Measurements from ENCODE around the gene TMEM203.

DNA sequence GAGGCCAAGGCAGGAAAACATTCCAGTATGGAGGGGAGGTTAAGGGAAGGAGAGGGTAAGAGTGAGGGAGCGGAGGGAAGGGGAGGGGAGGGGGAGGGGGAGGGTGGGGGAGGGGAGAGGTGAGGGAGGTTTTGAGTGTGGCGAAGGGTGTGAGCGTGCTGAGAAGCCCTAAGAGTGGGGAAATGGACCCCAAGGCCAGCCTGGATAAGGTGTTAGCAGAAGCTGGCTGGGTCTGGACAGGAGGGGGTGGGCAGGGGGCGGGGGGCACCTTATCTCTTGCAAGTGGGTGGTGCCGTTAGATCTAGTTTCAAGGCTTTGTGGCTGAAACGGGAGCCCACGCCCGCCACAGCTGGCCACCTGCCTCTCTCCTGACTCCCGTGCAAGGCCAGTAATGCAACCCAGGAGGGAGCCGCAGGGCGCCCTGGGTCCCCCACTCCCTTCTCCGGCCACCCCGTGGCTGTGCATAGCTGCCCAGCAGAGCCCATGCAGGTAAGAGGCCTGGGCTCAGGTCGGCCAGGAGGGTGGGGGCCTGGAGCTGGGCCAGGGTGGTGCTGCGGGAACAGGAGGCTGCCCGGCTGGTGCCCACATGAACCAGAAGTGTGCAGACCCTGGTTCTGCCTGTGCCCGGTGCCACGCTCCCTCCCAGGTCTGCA lies 22.5 kb upstream of the TMEM203 start:
- TF ChIP-seq, protein P1, sequence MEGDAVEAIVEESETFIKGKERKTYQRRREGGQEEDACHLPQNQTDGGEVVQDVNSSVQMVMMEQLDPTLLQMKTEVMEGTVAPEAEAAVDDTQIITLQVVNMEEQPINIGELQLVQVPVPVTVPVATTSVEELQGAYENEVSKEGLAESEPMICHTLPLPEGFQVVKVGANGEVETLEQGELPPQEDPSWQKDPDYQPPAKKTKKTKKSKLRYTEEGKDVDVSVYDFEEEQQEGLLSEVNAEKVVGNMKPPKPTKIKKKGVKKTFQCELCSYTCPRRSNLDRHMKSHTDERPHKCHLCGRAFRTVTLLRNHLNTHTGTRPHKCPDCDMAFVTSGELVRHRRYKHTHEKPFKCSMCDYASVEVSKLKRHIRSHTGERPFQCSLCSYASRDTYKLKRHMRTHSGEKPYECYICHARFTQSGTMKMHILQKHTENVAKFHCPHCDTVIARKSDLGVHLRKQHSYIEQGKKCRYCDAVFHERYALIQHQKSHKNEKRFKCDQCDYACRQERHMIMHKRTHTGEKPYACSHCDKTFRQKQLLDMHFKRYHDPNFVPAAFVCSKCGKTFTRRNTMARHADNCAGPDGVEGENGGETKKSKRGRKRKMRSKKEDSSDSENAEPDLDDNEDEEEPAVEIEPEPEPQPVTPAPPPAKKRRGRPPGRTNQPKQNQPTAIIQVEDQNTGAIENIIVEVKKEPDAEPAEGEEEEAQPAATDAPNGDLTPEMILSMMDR (IDR thresholded peaks at IDR 0.05 in 4 of 5, conservative IDR thresholded peaks at IDR 0.05 in 1 of 5) = no peak
- TF ChIP-seq POLR2A (IDR thresholded peaks at IDR 0.05) = no peak

All from gastrocnemius medialis (tissue), 4 donors.